Osteocyte (in vitro differentiated cells): ENCODE measurements around the gene QTRT2. TPM values are rescaled to one million over a fixed set of nuclear protein-coding genes. Genes with fewer than 3 reads are reported as not detected.

ENCODE experiments used
- DNase-seq: peaks from one replicate; pipeline ENCODE4 v3.0.0; 2021; ENCODE audit warnings: mixed read lengths; ENCODE audit not compliant: unreplicated experiment; ENCODE audit errors: extremely low spot score
- H3K27ac Mint-ChIP-seq: one replicate; pipeline ENCODE4 v1.8.0; 2021; ENCODE audit warnings: mild to moderate bottlenecking, mixed read lengths; ENCODE audit not compliant: unreplicated experiment
- H3K27me3 Mint-ChIP-seq: one replicate; pipeline ENCODE4 v1.8.0; 2021; ENCODE audit warnings: mixed read lengths; ENCODE audit not compliant: unreplicated experiment
- H3K36me3 Mint-ChIP-seq: one replicate; pipeline ENCODE4 v1.8.0; 2021; ENCODE audit warnings: mixed read lengths; ENCODE audit not compliant: unreplicated experiment
- H3K4me1 Mint-ChIP-seq: one replicate; pipeline ENCODE4 v1.8.0; 2021; ENCODE audit warnings: mixed read lengths; ENCODE audit not compliant: unreplicated experiment
- H3K4me3 Mint-ChIP-seq: one replicate; pipeline ENCODE4 v1.8.0; 2021; ENCODE audit warnings: mild to moderate bottlenecking, moderate library complexity, mixed read lengths; ENCODE audit not compliant: unreplicated experiment
- H3K9me3 Mint-ChIP-seq: one replicate; pipeline ENCODE4 v1.8.0; 2021; ENCODE audit warnings: mixed read lengths; ENCODE audit not compliant: unreplicated experiment
- CTCF ChIP-seq: fragments of 200-600 bp; sonication (generic); IDR thresholded peaks from 2 replicates; pipeline ENCODE4 v1.5.0; 2021; ENCODE audit warnings: antibody characterized with exemption, mild to moderate bottlenecking, moderate library complexity
- total RNA-seq: library from RNA; stranded (reverse); gene quantifications from 2 replicates; pipeline ENCODE4 v1.2.1, GENCODE V29; 2021

Gene QTRT2
- total RNA-seq, 1 donor from 2014 or later = 15.4 TPM

DNA sequence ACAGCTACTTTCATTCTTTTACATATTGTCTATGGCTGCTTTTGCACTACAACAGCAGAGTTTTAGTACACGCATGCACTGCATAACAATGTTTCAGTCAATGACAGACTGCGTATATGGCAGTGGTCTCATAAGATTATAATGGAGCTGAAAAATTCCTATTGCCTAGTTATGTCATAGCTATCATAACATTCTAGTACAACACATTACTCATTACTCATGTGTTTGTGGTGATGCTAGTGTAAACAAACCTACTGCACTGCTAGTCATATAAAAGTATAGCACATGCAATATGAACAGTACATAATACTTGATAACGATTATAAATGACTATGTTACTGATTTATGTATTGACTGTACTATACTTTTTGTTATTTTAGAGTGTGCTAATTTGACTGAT lies 47.9 kb downstream of the QTRT2 start:
- no peaks in the 10 kb centered on the region for H3K9me3 Mint-ChIP-seq
- H3K4me3 Mint-ChIP-seq = no peak overlapping the region
- DNase-seq = no peak
- H3K27ac Mint-ChIP-seq = no peak overlapping the region
- no peaks in the 10 kb centered on the region for H3K4me1 Mint-ChIP-seq
- H3K27me3 Mint-ChIP-seq = peaks cover 18% of the 10 kb centered on the region
- no peaks in the 10 kb centered on the region for H3K36me3 Mint-ChIP-seq
- no peak for TF ChIP-seq CTCF

DNA sequence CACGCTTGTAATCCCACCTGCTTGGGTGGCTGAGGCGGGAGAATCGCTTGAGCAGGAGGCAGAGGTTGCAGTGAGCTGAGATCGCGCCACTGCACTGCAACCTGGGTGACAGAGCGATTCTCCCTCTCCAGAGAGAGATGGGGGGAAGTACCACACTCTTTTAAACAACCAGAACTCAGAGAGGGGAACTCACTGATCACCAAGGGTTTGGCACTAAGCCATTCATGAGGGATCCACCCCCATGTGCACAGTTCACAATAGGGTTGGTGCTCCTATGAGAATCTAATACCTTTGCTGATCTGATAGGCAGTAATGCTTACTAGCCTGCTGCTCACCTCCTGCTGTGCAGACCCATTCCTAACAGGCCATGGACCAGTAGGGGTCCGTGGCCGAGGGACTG lies 51.6 kb downstream of the QTRT2 start:
- H3K27ac Mint-ChIP-seq = no peak overlapping the region
- no peak for DNase-seq
- peaks cover 20% of the 10 kb centered on the region for H3K27me3 Mint-ChIP-seq
- no peak for TF ChIP-seq CTCF
- peaks cover 5% of the 10 kb centered on the region for H3K4me1 Mint-ChIP-seq
- no peak overlapping the region for H3K4me3 Mint-ChIP-seq
- H3K36me3 Mint-ChIP-seq = no peaks in the 10 kb centered on the region
- H3K9me3 Mint-ChIP-seq = no peaks in the 10 kb centered on the region

DNA sequence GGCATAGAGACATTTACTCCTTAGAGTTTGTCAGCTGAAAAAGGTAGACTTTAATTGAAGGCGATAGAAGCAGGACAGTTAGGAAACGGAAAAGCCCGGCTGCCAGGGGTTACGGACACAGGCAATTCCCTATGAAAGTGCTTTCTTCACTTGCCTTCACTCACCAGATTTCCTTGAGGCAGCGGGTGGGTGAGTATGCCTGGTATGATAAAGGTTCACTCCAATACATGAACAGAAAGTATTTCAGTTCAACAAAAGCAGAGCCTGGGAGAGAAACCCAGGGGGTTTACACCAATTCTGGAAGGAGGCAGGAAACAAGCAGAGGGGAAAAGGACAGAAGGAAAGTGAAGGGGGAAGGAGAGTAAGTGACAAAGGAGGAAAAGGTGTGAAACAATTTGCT lies 53.9 kb downstream of the QTRT2 start:
- peaks cover 20% of the 10 kb centered on the region for H3K27me3 Mint-ChIP-seq
- no peak for DNase-seq
- no peaks in the 10 kb centered on the region for H3K36me3 Mint-ChIP-seq
- TF ChIP-seq CTCF = no peak
- peaks cover 5% of the 10 kb centered on the region for H3K4me1 Mint-ChIP-seq
- H3K27ac Mint-ChIP-seq = no peak overlapping the region
- H3K9me3 Mint-ChIP-seq = no peaks in the 10 kb centered on the region
- H3K4me3 Mint-ChIP-seq = no peak overlapping the region

- DNase-seq = no peak
- H3K27ac Mint-ChIP-seq = no peak overlapping the region
- peaks cover 20% of the 10 kb centered on the region for H3K27me3 Mint-ChIP-seq
- H3K36me3 Mint-ChIP-seq = no peaks in the 10 kb centered on the region
- no peak for TF ChIP-seq CTCF
- H3K9me3 Mint-ChIP-seq = no peaks in the 10 kb centered on the region
- H3K4me3 Mint-ChIP-seq = no peak overlapping the region
- H3K4me1 Mint-ChIP-seq = peaks cover 5% of the 10 kb centered on the region
Observed at GRCh38 chr3:114111060-114111770, 54.7 kb downstream of the QTRT2 start.

DNA sequence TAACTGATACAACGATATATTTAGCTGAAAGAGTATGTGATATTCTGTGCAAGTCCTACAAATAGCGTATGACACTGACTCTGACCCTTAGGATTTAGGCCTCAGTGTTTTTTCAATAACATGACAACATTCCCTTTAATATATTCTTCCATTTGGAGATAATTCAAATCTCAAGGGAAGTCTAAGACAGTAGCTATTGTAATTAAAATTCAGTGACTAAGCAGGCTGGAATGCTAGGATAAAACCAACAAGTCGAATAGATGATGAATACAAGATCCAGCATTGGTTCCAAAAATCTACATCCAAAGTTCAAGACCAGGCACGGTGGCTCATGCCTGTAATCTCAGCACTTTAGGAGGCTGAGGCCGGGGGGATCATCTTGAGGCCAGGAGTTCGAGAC lies 56.2 kb downstream of the QTRT2 start:
- H3K27ac Mint-ChIP-seq = no peak overlapping the region
- peaks cover 15% of the 10 kb centered on the region for H3K27me3 Mint-ChIP-seq
- H3K36me3 Mint-ChIP-seq = no peaks in the 10 kb centered on the region
- no peak for DNase-seq
- H3K9me3 Mint-ChIP-seq = no peaks in the 10 kb centered on the region
- no peak for TF ChIP-seq CTCF
- H3K4me3 Mint-ChIP-seq = no peak overlapping the region
- H3K4me1 Mint-ChIP-seq = peaks cover 5% of the 10 kb centered on the region
